DND-41 (cell line): ENCODE measurements around the gene TRAK1.

Experiments
- CTCF ChIP-seq: IDR thresholded peaks from 2 replicates; pipeline ENCODE4 v1.5.1; 2012; ENCODE audit warnings: borderline replicate concordance, low read length, moderate library complexity, mild to moderate bottlenecking; ENCODE audit not compliant: poor library complexity, severe bottlenecking; ENCODE audit errors: extremely low read depth
- EZH2 ChIP-seq: IDR thresholded peaks from 3 replicates; pipeline ENCODE4 v1.6.1; 2012; ENCODE audit warnings: borderline replicate concordance, low read depth, mild to moderate bottlenecking, moderate library complexity, low read length, inconsistent platforms; ENCODE audit not compliant: severe bottlenecking

- TF ChIP-seq CTCF (no peak), EZH2 (no peak)
Observed at GRCh38 chr3:42175386-42176240, 84.5 kb downstream of the TRAK1 start.
